K562 (cell line): ENCODE data around the gene PEF1. TPM values are rescaled to one million over a fixed set of nuclear protein-coding genes. Genes with fewer than 3 reads are reported as not detected.

Source experiments
- ATAC-seq: fragments of 200-7000 bp; cut with Tn5 transposase; 3 replicates; pipeline ENCODE4 v1.9.1; 2020; ENCODE audit warnings: moderate library complexity
- BruUV-seq: library from RNA; stranded (reverse); fragments of 400-500 nt; replicated peaks from 2 replicates; lab custom pipeline; 2021; lab: Mats Ljungman, UMichigan
- CTCF ChIA-PET: fragments of 300-600 bp; formaldehyde crosslinking; extraction: SDS; loops from one replicate; lab custom pipeline; 2021; ENCODE audit warnings: low intra/inter-chr PET ratio; lab: Yijun Ruan, JAX
- POLR2A ChIA-PET: fragments of 300-600, 350-650 bp; sonication (Branson Sonifier 250); formaldehyde crosslinking; extraction: SDS; loops from one replicate; lab custom pipeline; 2021; ENCODE audit warnings: antibody characterized with exemption, inconsistent platforms; lab: Yijun Ruan, JAX
- DNase-seq, 4 experiments: peaks; one replicate each; pipeline versions ENCODE4 v3.0.0 to v3.0.0-alpha.2; 2011 to 2018; ENCODE audit warnings: low spot score in 3 of 4, mixed read lengths in 3 of 4; ENCODE audit errors: extremely low read depth in 1 of 4
- FAIRE-seq: peaks from 2 replicates; lab custom pipeline; 2011; peaks lifted over from hg19 to GRCh38; lab: Jason Lieb, UNC
- H2AFZ ChIP-seq: 2 replicates; pipeline ENCODE4 v1.6.0; 2011; ENCODE audit warnings: low read depth, low read length, control low read depth, inconsistent platforms
- H3K27ac ChIP-seq: fragments of 200-600 bp; 3 replicates; pipeline ENCODE4 v1.8.0; 2011; ENCODE audit warnings: low read depth, mild to moderate bottlenecking, control low read depth, inconsistent platforms, low read length, moderate library complexity, mixed read lengths; ENCODE audit errors: extremely low read depth
- H3K27me3 ChIP-seq, 2 experiments: fragments of 300-600 bp in 1 of 2; 2 replicates in 1 of 2; 3 replicates in 1 of 2; pipeline versions ENCODE4 v1.6.0 to v1.8.0; 2011; ENCODE audit warnings: inconsistent platforms in 2 of 2, low read length in 2 of 2, mild to moderate bottlenecking in 1 of 2, mixed read lengths in 1 of 2, moderate library complexity in 1 of 2; ENCODE audit not compliant: control insufficient read depth in 2 of 2, insufficient read depth in 2 of 2
- H3K36me3 ChIP-seq: fragments of 300-600 bp; 3 replicates; pipeline ENCODE4 v1.8.0; 2011; ENCODE audit warnings: mild to moderate bottlenecking, low read length, inconsistent platforms; ENCODE audit not compliant: control insufficient read depth, insufficient read depth
- H3K4me1 ChIP-seq, 2 experiments: fragments of 200-600 bp in 1 of 2; replicated peaks in 1 of 2; 2 replicates in 1 of 2; 3 replicates in 1 of 2; pipeline versions ENCODE4 v1.5.1 to v1.8.0; 2011; ENCODE audit warnings: inconsistent platforms in 2 of 2, low read length in 2 of 2, mild to moderate bottlenecking in 1 of 2, mixed read lengths in 1 of 2, moderate library complexity in 1 of 2; ENCODE audit not compliant: control insufficient read depth in 2 of 2, insufficient read depth in 2 of 2
- H3K4me2 ChIP-seq: 2 replicates; pipeline ENCODE4 v1.6.1; 2011; ENCODE audit warnings: low read length, control low read depth, inconsistent platforms, mixed read lengths; ENCODE audit not compliant: insufficient read depth
- H3K4me3 ChIP-seq: fragments of 200-600 bp; sonication (generic), shearing (Covaris generic); 2 replicates; pipeline ENCODE4 v1.5.1; 2016; ENCODE audit warnings: control low read depth, inconsistent platforms
- H3K79me2 ChIP-seq: fragments of 200-600 bp; 3 replicates; pipeline ENCODE4 v1.8.0; 2011; ENCODE audit warnings: low read length, inconsistent platforms; ENCODE audit not compliant: control insufficient read depth, insufficient read depth
- H3K9ac ChIP-seq, 2 experiments: 2 replicates each; pipeline versions ENCODE4 v1.6.0 to v1.6.1; 2011; ENCODE audit warnings: low read depth in 2 of 2, low read length in 2 of 2, control low read depth in 1 of 2, inconsistent platforms in 1 of 2, mild to moderate bottlenecking in 1 of 2, mixed read lengths in 1 of 2; ENCODE audit not compliant: insufficient read depth in 1 of 2
- H3K9me1 ChIP-seq: one replicate; pipeline ENCODE4 v1.6.0; 2011; ENCODE audit warnings: inconsistent platforms, mild to moderate bottlenecking, low read length, moderate library complexity; ENCODE audit not compliant: control insufficient read depth, insufficient read depth
- H3K9me3 ChIP-seq: replicated peaks from 2 replicates; pipeline ENCODE4 v1.5.1; 2011; ENCODE audit warnings: low read depth, low read length, inconsistent platforms; ENCODE audit not compliant: control insufficient read depth, insufficient read depth
- H4K20me1 ChIP-seq: replicated peaks from 2 replicates; pipeline ENCODE4 v1.6.1; 2011; ENCODE audit warnings: low read length, inconsistent platforms, mixed read lengths; ENCODE audit not compliant: control insufficient read depth, insufficient read depth
- ILK ChIP-seq: fragments of 450-650 bp; IDR thresholded peaks from 2 replicates; pipeline ENCODE4 v1.6.1; 2016; ENCODE audit warnings: missing genetic modification characterization, low read depth, mild to moderate bottlenecking, missing compliant biosample characterization, moderate library complexity, borderline replicate concordance
- KAT7 ChIP-seq: sonication (generic); formaldehyde crosslinking; IDR thresholded peaks from 2 replicates; pipeline ENCODE4 v1.8.0; 2022; ENCODE audit warnings: missing genetic modification reagents, mild to moderate bottlenecking, borderline replicate concordance
- MYBL2 ChIP-seq, 2 experiments: fragments of 450-650 bp in 1 of 2; sonication (generic) in 1 of 2; formaldehyde crosslinking in 1 of 2; IDR thresholded peaks; 2 replicates each; pipeline versions ENCODE4 v1.6.1 to v1.8.1; 2017 to 2022; ENCODE audit warnings: borderline replicate concordance in 1 of 2, inconsistent platforms in 1 of 2, low read depth in 1 of 2, mild to moderate bottlenecking in 1 of 2, missing genetic modification reagents in 1 of 2, moderate library complexity in 1 of 2
- RBM25 ChIP-seq: fragments of 200-400 bp; formaldehyde crosslinking; IDR thresholded peaks from 2 replicates; pipeline ENCODE4 v1.6.1; 2018; ENCODE audit warnings: low read length, low read depth, moderate library complexity; ENCODE audit not compliant: severe bottlenecking
- SPI1 ChIP-seq: IDR thresholded peaks from 2 replicates; pipeline ENCODE4 v1.6.1; 2011; ENCODE audit warnings: low read depth, low read length, control low read depth, borderline replicate concordance
- TAF9B ChIP-seq: fragments of 450-650 bp; IDR thresholded peaks from 2 replicates; pipeline ENCODE4 v1.6.1; 2018; ENCODE audit warnings: mild to moderate bottlenecking; ENCODE audit not compliant: partially characterized antibody
- TARDBP ChIP-seq: fragments of 450-650 bp; IDR thresholded peaks from 2 replicates; pipeline ENCODE4 v1.6.1; 2016
- TCF3 ChIP-seq: sonication (generic); formaldehyde crosslinking; IDR thresholded peaks from 2 replicates; pipeline ENCODE4 v1.4.0; 2020; ENCODE audit warnings: mild to moderate bottlenecking, missing genetic modification reagents
- ZBTB12 ChIP-seq: fragments of 250-450 bp; sonication (Bioruptor Pico); IDR thresholded peaks from 2 replicates; pipeline ENCODE4 v1.4.0; 2020
- ZFX ChIP-seq: sonication (generic); formaldehyde crosslinking; IDR thresholded peaks from 2 replicates; pipeline ENCODE4 v1.8.0; 2022; ENCODE audit warnings: mild to moderate bottlenecking, missing genetic modification reagents, moderate library complexity
- ZNF263 ChIP-seq: sonication (generic); formaldehyde crosslinking; IDR thresholded peaks from 2 replicates; pipeline ENCODE4 v1.8.0; 2022; ENCODE audit warnings: mild to moderate bottlenecking, missing genetic modification reagents, borderline replicate concordance
- ZNF318 ChIP-seq, 2 experiments: fragments of 450-650 bp; IDR thresholded peaks; 2 replicates each; pipeline ENCODE4 v1.6.1; 2016; ENCODE audit warnings: mild to moderate bottlenecking in 2 of 2, borderline replicate concordance in 1 of 2, low read depth in 1 of 2, moderate library complexity in 1 of 2
- WGBS: fragments of 100-300 bp; shearing (Covaris generic); methylation state at CpG from one replicate; pipeline ENCODE4 v1.1.6; 2016; ENCODE audit warnings: low coverage, mixed read lengths; ENCODE audit not compliant: insufficient coverage; ENCODE audit errors: missing lambda C conversion rate; 5-methylcytosine and 5-hydroxymethylcytosine counted together
- in situ Hi-C: fragments of 300-500 bp; cut with MboI; formaldehyde crosslinking; loops from 4 replicates; pipeline ENCODE4 v1.15.0; 2018; ENCODE audit warnings: inconsistent platforms, mixed read lengths
- intact Hi-C: fragments of 100-400 bp; cut with micrococcal nuclease; formaldehyde crosslinking; loops from 2 replicates; pipeline ENCODE4 v1.14.2; 2022
- polyA plus RNA-seq, 8 experiments: library from polyadenylated mRNA; depleted of rRNA in 4 of 8; stranded (reverse) in 5 of 8; unstranded in 3 of 8; fragments of >200 nt; fragmentation: Nextera tagmentation in 2 of 8; fragmentation: Illumina TruSeq in 1 of 8; extraction: Ambion mirVana in 2 of 8; extraction: Trizol in 1 of 8; gene quantifications; 2 replicates each; pipeline versions ENCODE4 v1.2.1 to v1.2.3, GENCODE V29; 2011 to 2014; ENCODE audit warnings: inconsistent platforms in 1 of 8, missing spikeins in 1 of 8
- total RNA-seq, 7 experiments: library from RNA; depleted of rRNA in 6 of 7; stranded (reverse); fragments of >200 nt in 6 of 7; fragmentation: Illumina TruSeq in 2 of 7; extraction: Trizol in 2 of 7; gene quantifications; 2 replicates each; pipeline versions ENCODE4 v1.2.1 to v1.2.3, GENCODE V29; 2011 to 2021; ENCODE audit warnings: low replicate concordance in 1 of 7

Gene PEF1
- total and polyA plus RNA-seq, 9 of the 15 experiments (the other 6 are each of a cell fraction or from before 2014, with no cell fraction given): 26.3 to 95.5 (median 61.9) TPM

- H3K9me3 ChIP-seq: no peaks in the 10 kb centered on the region
- H4K20me1 ChIP-seq: peaks cover 6% of the 10 kb centered on the region; the same call in 1 of the 2 replicates
- peak overlapping the region in 1 of 2 experiments; percentile 41; a peak in 1 of 4 replicates for H3K9ac ChIP-seq
- no peak overlapping the region for H3K4me2 ChIP-seq
- CTCF ChIA-PET: no interaction called here
- H3K27ac ChIP-seq: no peak overlapping the region
- no peak overlapping the region for H2AFZ ChIP-seq
- no peaks in the 10 kb centered on the region for H3K27me3 ChIP-seq
- intact Hi-C loops: no loop called here
- H3K4me3 ChIP-seq: no peak overlapping the region
- DNase-seq (no peak), FAIRE-seq (no peak), ATAC-seq (no peak)
- in situ Hi-C loops: no loop called here
- no TSS peak for BruUV-seq
- peaks cover 0 to 15% of the 10 kb centered on the region in 2 experiments; a peak in 3 of 5 replicates for H3K4me1 ChIP-seq
- peaks cover 5% of the 10 kb centered on the region for H3K9me1 ChIP-seq
- WGBS: 71% methylated on average over 11 of the region's 11 CpGs
- no peaks in the 10 kb centered on the region for H3K79me2 ChIP-seq
- peaks cover 50% of the 10 kb centered on the region; the same call in 2 of the 3 replicates for H3K36me3 ChIP-seq
- POLR2A ChIA-PET: interaction anchor here (0.6 to 6.4 kb wide), 3 partner anchors 11 to 968 kb away, joined by 3 to 47 read pairs (median 10); partner anchors contain the start of gene PEF1
- TF ChIP-seq RBM25 (no peak), SPI1 (no peak), KAT7 (CRISPR knock-in tag) (no peak), TAF9B (no peak), ZNF263 (no peak), ZFX (CRISPR knock-in tag) (no peak), ILK (tag) (no peak), TARDBP (no peak), ZNF318 (IDR thresholded peaks at IDR 0.05; ENCODE audit: borderline replicate concordance in 1 of 2, low read depth in 1 of 2) (no peak), ZBTB12 (CRISPR knock-in tag) (no peak), MYBL2 (IDR thresholded peaks at IDR 0.05; ENCODE audit: low read depth) (no peak), MYBL2 (CRISPR knock-in tag; IDR thresholded peaks at IDR 0.05; ENCODE audit: borderline replicate concordance) (no peak), TCF3 (CRISPR knock-in tag) (no peak)
These were observed 16.6 kb downstream of the PEF1 start for GRCh38 chr1:31627930-31628559.
